KMS-11 (cell line): ENCODE results near the gene ABLIM1.

Source experiments
- H2AFZ ChIP-seq: fragments of 200-600 bp; sonication (generic); 2 replicates; pipeline ENCODE4 v1.6.1; 2016; ENCODE audit warnings: antibody characterized with exemption, mixed run types, low read depth
- H3K27ac ChIP-seq: fragments of 200-600 bp; sonication (generic); 2 replicates; pipeline ENCODE4 v1.6.1; 2016; ENCODE audit warnings: mild to moderate bottlenecking, mixed run types
- H3K27me3 ChIP-seq: fragments of 200-600 bp; sonication (generic); 2 replicates; pipeline ENCODE4 v1.6.1; 2017; ENCODE audit warnings: mild to moderate bottlenecking, low read depth, mixed run types, moderate library complexity; ENCODE audit not compliant: insufficient read depth
- H3K36me3 ChIP-seq: fragments of 200-600 bp; sonication (generic); 2 replicates; pipeline ENCODE4 v1.6.1; 2017; ENCODE audit warnings: mild to moderate bottlenecking, mixed run types; ENCODE audit not compliant: insufficient read depth
- H3K4me1 ChIP-seq: fragments of 200-600 bp; sonication (generic); 2 replicates; pipeline ENCODE4 v1.6.1; 2016; ENCODE audit warnings: mild to moderate bottlenecking, low read depth, mixed run types; ENCODE audit not compliant: poor library complexity, severe bottlenecking
- H3K4me2 ChIP-seq: fragments of 200-600 bp; sonication (generic); 2 replicates; pipeline ENCODE4 v1.7.0; 2016; ENCODE audit warnings: mild to moderate bottlenecking, mixed run types
- H3K4me3 ChIP-seq: fragments of 200-600 bp; sonication (generic); IDR thresholded peaks from 2 replicates; pipeline ENCODE4 v1.6.1; 2017; ENCODE audit warnings: low read depth, low read length, mixed read lengths; ENCODE audit not compliant: insufficient read depth
- H3K79me2 ChIP-seq: fragments of 200-600 bp; sonication (generic); 2 replicates; pipeline ENCODE4 v1.6.1; 2016; ENCODE audit warnings: low read depth, mixed run types; ENCODE audit not compliant: insufficient read depth
- H3K9ac ChIP-seq: fragments of 200-600 bp; sonication (generic); 2 replicates; pipeline ENCODE4 v1.6.1; 2016; ENCODE audit warnings: mild to moderate bottlenecking, mixed run types
- H4K20me1 ChIP-seq: fragments of 200-600 bp; sonication (generic); 2 replicates; pipeline ENCODE4 v1.6.1; 2016; ENCODE audit warnings: mild to moderate bottlenecking, mixed run types; ENCODE audit not compliant: insufficient read depth
- CTCF ChIP-seq: fragments of 200-600 bp; sonication (generic); conservative IDR thresholded peaks from 2 replicates; pipeline ENCODE4 v1.6.1; 2017; ENCODE audit warnings: low read depth, mild to moderate bottlenecking, antibody characterized with exemption, low read length, moderate library complexity, mixed read lengths

ABLIM1 gene

GRCh38 chr10:114658175-114658574, at the start of gene ABLIM1:
ABLIM1 (minus strand) TSS chr10:114658275; CDS start chr10:114658200, 75 bp downstream.
- no peaks in the 10 kb centered on the region for H3K79me2 ChIP-seq
- no peaks in the 10 kb centered on the region for H3K27me3 ChIP-seq
- no peaks in the 10 kb centered on the region for H3K36me3 ChIP-seq
- H4K20me1 ChIP-seq = no peaks in the 10 kb centered on the region
- TF ChIP-seq CTCF = no peak
- H3K9ac ChIP-seq = no peak within 1 kb of the TSS
- H3K27ac ChIP-seq = no peak within 1 kb of the TSS
- H3K4me1 ChIP-seq = no peaks in the 10 kb centered on the region
- no peak within 1 kb of the TSS for H3K4me2 ChIP-seq
- no peak within 1 kb of the TSS for H2AFZ ChIP-seq
- H3K4me3 ChIP-seq = no peak within 1 kb of the TSS

GRCh38 chr10:114706458-114707055, 48.5 kb upstream of the ABLIM1 start:
- H3K36me3 ChIP-seq = no peaks in the 10 kb centered on the region
- H3K27ac ChIP-seq = no peak overlapping the region
- no peak overlapping the region for H3K4me3 ChIP-seq
- H3K9ac ChIP-seq = no peak overlapping the region
- no peaks in the 10 kb centered on the region for H4K20me1 ChIP-seq
- no peak for TF ChIP-seq CTCF
- H3K4me2 ChIP-seq = no peak overlapping the region
- H3K27me3 ChIP-seq = no peaks in the 10 kb centered on the region
- no peaks in the 10 kb centered on the region for H3K4me1 ChIP-seq
- no peaks in the 10 kb centered on the region for H3K79me2 ChIP-seq
- no peak overlapping the region for H2AFZ ChIP-seq

- no peaks in the 10 kb centered on the region for H4K20me1 ChIP-seq
- H3K4me3 ChIP-seq = no peak overlapping the region
- no peak overlapping the region for H3K4me2 ChIP-seq
- no peak overlapping the region for H2AFZ ChIP-seq
- no peaks in the 10 kb centered on the region for H3K36me3 ChIP-seq
- no peak for TF ChIP-seq CTCF
- no peaks in the 10 kb centered on the region for H3K27me3 ChIP-seq
- H3K79me2 ChIP-seq = no peaks in the 10 kb centered on the region
- H3K9ac ChIP-seq = no peak overlapping the region
- no peaks in the 10 kb centered on the region for H3K4me1 ChIP-seq
- H3K27ac ChIP-seq = no peak overlapping the region
Observed at GRCh38 chr10:114704679-114705078, 46.6 kb upstream of the ABLIM1 start.

- Histone ChIP-seq H3K36me3 (no peaks in the 10 kb centered on the region; the same call in 1 of the 2 replicates), H3K4me2 (no peak overlapping the region), H3K79me2 (no peaks in the 10 kb centered on the region), H3K4me3 (no peak overlapping the region), H2AFZ (no peak overlapping the region), H3K9ac (no peak overlapping the region), H3K27me3 (no peaks in the 10 kb centered on the region), H3K27ac (no peak overlapping the region), H3K4me1 (no peaks in the 10 kb centered on the region), H4K20me1 (no peaks in the 10 kb centered on the region)
- TF ChIP-seq CTCF = peak; percentile 72
Observed at GRCh38 chr10:114703377-114704107, 45.5 kb upstream of the ABLIM1 start.
